GM21825 (cell line): Measurements from ENCODE around the gene FAM209B.
A peak's percentile ranks its signal among the peaks of the same experiment; 100 is the strongest.
"Not testable (repeated sequence)": the region's sequence is repeated elsewhere in the genome, so short reads cannot be mapped to it uniquely, and the experiment has no call there.

Experiments
- ATAC-seq: cut with Tn5 transposase; IDR thresholded peaks from one replicate; pipeline ENCODE4 v1.9.1; 2021; ENCODE audit warnings: mild to moderate bottlenecking, moderate library complexity; ENCODE audit not compliant: unreplicated experiment

FAM209B gene

GRCh38 chr20:56537997-56538396, 5.0 kb downstream of the FAM209B start:
- ATAC-seq: no peak

- ATAC-seq: no peak
Measured at GRCh38 chr20:56540415-56540814, 7.4 kb downstream of the FAM209B start.

- ATAC-seq: no peak
Measured at GRCh38 chr20:56542489-56543030, 9.5 kb downstream of the FAM209B start.

GRCh38 chr20:56551571-56551970, 18.5 kb downstream of the FAM209B start:
- no peak for ATAC-seq

- no peak for ATAC-seq
Measured at GRCh38 chr20:56552911-56553629, 20.0 kb downstream of the FAM209B start.

- peak; percentile 86 for ATAC-seq
Measured at GRCh38 chr20:56554869-56555268, 21.8 kb downstream of the FAM209B start.

GRCh38 chr20:56558968-56559367, 25.9 kb downstream of the FAM209B start:
- ATAC-seq: no peak

GRCh38 chr20:56564526-56564925, 31.5 kb downstream of the FAM209B start:
- not testable (repeated sequence) for ATAC-seq

GRCh38 chr20:56565511-56565910, 32.5 kb downstream of the FAM209B start:
- no peak for ATAC-seq

- ATAC-seq: no peak
Measured at GRCh38 chr20:56566621-56567020, 33.6 kb downstream of the FAM209B start.

- ATAC-seq: no peak
Measured at GRCh38 chr20:56570832-56571231, 37.8 kb downstream of the FAM209B start.

- no peak for ATAC-seq
Measured at GRCh38 chr20:56572172-56572571, 39.1 kb downstream of the FAM209B start.

- no peak for ATAC-seq
Measured at GRCh38 chr20:56573986-56574385, 40.9 kb downstream of the FAM209B start.

- ATAC-seq: no peak
Measured at GRCh38 chr20:56574531-56575142, 41.6 kb downstream of the FAM209B start.

GRCh38 chr20:56575157-56575556, 42.1 kb downstream of the FAM209B start:
- no peak for ATAC-seq

- no peak for ATAC-seq
Measured at GRCh38 chr20:56575961-56576360, 42.9 kb downstream of the FAM209B start.

GRCh38 chr20:56579301-56579710, 46.3 kb downstream of the FAM209B start:
- ATAC-seq: no peak

- ATAC-seq: no peak
Measured at GRCh38 chr20:56580226-56580625, 47.2 kb downstream of the FAM209B start.

- ATAC-seq: no peak
Measured at GRCh38 chr20:56581701-56582100, 48.7 kb downstream of the FAM209B start.

- no peak for ATAC-seq
Measured at GRCh38 chr20:56582542-56582941, 49.5 kb downstream of the FAM209B start.

GRCh38 chr20:56584916-56585315, 51.9 kb downstream of the FAM209B start:
- ATAC-seq: no peak
